SK-N-MC (cell line): ENCODE results near the gene LTB.

Experiments
- EZH2 ChIP-seq: fragments of 200-600 bp; sonication (generic); IDR thresholded peaks from one replicate; pipeline ENCODE4 v1.6.1; 2017; ENCODE audit warnings: antibody characterized with exemption
- POLR2AphosphoS5 ChIP-seq: IDR thresholded peaks from 2 replicates; pipeline ENCODE4 v1.6.1; 2012; ENCODE audit warnings: mild to moderate bottlenecking, low read depth, low read length, borderline replicate concordance

DNA sequence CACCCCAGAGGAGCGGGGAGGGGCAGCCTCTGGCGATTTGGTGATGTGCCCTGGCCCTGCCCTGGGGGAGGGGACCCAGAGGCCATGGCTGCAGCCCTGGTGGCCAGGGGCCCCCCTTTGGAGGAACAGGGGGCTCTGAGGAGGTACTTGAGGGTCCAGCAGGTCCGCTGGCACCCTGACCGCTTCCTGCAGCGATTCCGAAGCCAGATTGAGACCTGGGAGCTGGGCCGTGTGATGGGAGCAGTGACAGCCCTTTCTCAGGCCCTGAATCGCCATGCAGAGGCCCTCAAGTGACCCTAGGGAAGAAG, 24.0 kb downstream of the LTB start:
- TF ChIP-seq EZH2 = no peak
- no peak for TF ChIP-seq POLR2AphosphoS5
